ENCODE results near the gene FBLL1.
"Not testable (repeated sequence)": the region's sequence is repeated elsewhere in the genome, so short reads cannot be mapped to it uniquely, and the experiment has no call there.

FBLL1 gene

GRCh38 chr5:168553377-168554130 lies 24.4 kb downstream of the FBLL1 start:
- DNase-seq = no peak

- DNase-seq = no peak
Measured at GRCh38 chr5:168557389-168557788, 28.3 kb downstream of the FBLL1 start.

GRCh38 chr5:168562279-168562678 lies 33.2 kb downstream of the FBLL1 start:
- DNase-seq = no peak

- no peak for DNase-seq
Measured at GRCh38 chr5:168563959-168564358, 34.9 kb downstream of the FBLL1 start.

- DNase-seq = no peak
Measured at GRCh38 chr5:168568738-168569137, 39.6 kb downstream of the FBLL1 start.

- DNase-seq = no peak
Measured at GRCh38 chr5:168570490-168571328, 41.6 kb downstream of the FBLL1 start.

GRCh38 chr5:168573663-168574062 lies 44.6 kb downstream of the FBLL1 start:
- not testable (repeated sequence) for DNase-seq

GRCh38 chr5:168574156-168574555 lies 45.1 kb downstream of the FBLL1 start:
- DNase-seq = not testable (repeated sequence)

- DNase-seq = no peak
Measured at GRCh38 chr5:168575391-168576372, 46.6 kb downstream of the FBLL1 start.

GRCh38 chr5:168578006-168578405 lies 48.9 kb downstream of the FBLL1 start:
- no peak for DNase-seq

- DNase-seq = peak; percentile 91
Measured at GRCh38 chr5:168578538-168579487, 49.7 kb downstream of the FBLL1 start, which contains the start of gene PANK3. Gene PANK3 (minus strand): TSS chr5:168579368. CDS start chr5:168579283, 85 bp downstream.

- DNase-seq = peak; percentile 96
Measured at GRCh38 chr5:168579488-168580226, 50.6 kb downstream of the FBLL1 start.

GRCh38 chr5:168580227-168580508 lies 51.1 kb downstream of the FBLL1 start:
- no peak for DNase-seq
